ENCODE measurements around the gene ZNF766.
"Not testable (repeated sequence)": the region's sequence is repeated elsewhere in the genome, so short reads cannot be mapped to it uniquely, and the experiment has no call there.

The ZNF766 gene

GRCh38 chr19:52269338-52270261 is at the start of gene ZNF766:
Gene ZNF766, plus strand, starts transcription at chr19:52269587. Its CDS starts 27 bp downstream, at chr19:52269614.
- peak; percentile 93 for DNase-seq

GRCh38 chr19:52219611-52220010 is 49.8 kb upstream of the ZNF766 start:
- no peak for DNase-seq

- no peak for DNase-seq
Measured at GRCh38 chr19:52221031-52221430, 48.4 kb upstream of the ZNF766 start.

GRCh38 chr19:52221831-52222375 is 47.5 kb upstream of the ZNF766 start:
- DNase-seq: no peak

GRCh38 chr19:52224211-52224610 is 45.2 kb upstream of the ZNF766 start:
- DNase-seq: no peak

GRCh38 chr19:52226652-52227051 is 42.7 kb upstream of the ZNF766 start:
- no peak for DNase-seq

GRCh38 chr19:52227196-52227940 is 42.0 kb upstream of the ZNF766 start:
- DNase-seq: no peak

- DNase-seq: no peak
Measured at GRCh38 chr19:52227980-52228379, 41.4 kb upstream of the ZNF766 start.

- no peak for DNase-seq
Measured at GRCh38 chr19:52229524-52229923, 39.9 kb upstream of the ZNF766 start.

- DNase-seq: no peak
Measured at GRCh38 chr19:52230685-52231084, 38.7 kb upstream of the ZNF766 start.

- no peak for DNase-seq
Measured at GRCh38 chr19:52231154-52231910, 38.1 kb upstream of the ZNF766 start.

- DNase-seq: no peak
Measured at GRCh38 chr19:52234406-52234805, 35.0 kb upstream of the ZNF766 start.

- DNase-seq: no peak
Measured at GRCh38 chr19:52237197-52237596, 32.2 kb upstream of the ZNF766 start.

- peak; percentile 49 for DNase-seq
Measured at GRCh38 chr19:52237771-52238400, 31.5 kb upstream of the ZNF766 start.

GRCh38 chr19:52244021-52244420 is 25.4 kb upstream of the ZNF766 start:
- DNase-seq: no peak

- peak; percentile 43 for DNase-seq
Measured at GRCh38 chr19:52248241-52248640, 21.1 kb upstream of the ZNF766 start.

- no peak for DNase-seq
Measured at GRCh38 chr19:52258426-52258825, 11.0 kb upstream of the ZNF766 start.

GRCh38 chr19:52265556-52265955 is 3.8 kb upstream of the ZNF766 start:
- DNase-seq: not testable (repeated sequence)

GRCh38 chr19:52270266-52270885 is 989 bp downstream of the ZNF766 start:
- DNase-seq: no peak

- no peak for DNase-seq
Measured at GRCh38 chr19:52273301-52273700, 3.9 kb downstream of the ZNF766 start.

GRCh38 chr19:52274191-52274590 is 4.8 kb downstream of the ZNF766 start:
- no peak for DNase-seq

- DNase-seq: no peak
Measured at GRCh38 chr19:52275988-52276387, 6.6 kb downstream of the ZNF766 start.
